HCT116 (cell line): ENCODE measurements around the gene CEP19. TPM values are rescaled to one million over a fixed set of nuclear protein-coding genes. Genes with fewer than 3 reads are reported as not detected.

Source experiments
- ATAC-seq: fragments of 200-7000 bp; cut with Tn5 transposase; 2 replicates; pipeline ENCODE4 v1.9.1; 2020; ENCODE audit warnings: mild to moderate bottlenecking, moderate library complexity
- BruUV-seq: library from RNA; stranded (reverse); fragments of 400-500 nt; replicated peaks from 2 replicates; lab custom pipeline; 2021; lab: Mats Ljungman, UMichigan
- CTCF ChIA-PET: fragments of 300-600 bp; sonication (Branson Sonifier 250); formaldehyde crosslinking; loops from one replicate; lab custom pipeline; 2021; ENCODE audit warnings: antibody characterized with exemption; lab: Charles Lee
- POLR2A ChIA-PET: fragments of 300-600, 350-600 bp; sonication (Branson Sonifier 250); formaldehyde crosslinking; loops from one replicate; lab custom pipeline; 2021; ENCODE audit warnings: antibody characterized with exemption; lab: Charles Lee
- RAD21 ChIA-PET, 2 experiments: fragments of 300-600 bp; sonication (Branson Sonifier 250); formaldehyde crosslinking; loops; one replicate each; lab custom pipeline; 2023; ENCODE audit warnings: low total read pairs in 2 of 2; ENCODE audit not compliant: uncharacterized antibody in 2 of 2, unreplicated experiment in 2 of 2, low non-redundant PET in 1 of 2; lab: Charles Lee
- DNase-seq: peaks from one replicate; pipeline ENCODE4 v3.0.0-alpha.2; 2010; ENCODE audit warnings: low read depth, low spot score
- H2AFZ ChIP-seq: fragments of 200-600 bp; shearing (Covaris generic), sonication (generic); 2 replicates; pipeline ENCODE4 v1.6.1; 2017; ENCODE audit warnings: low read depth, mixed run types, mixed read lengths, antibody characterized with exemption, low read length; ENCODE audit not compliant: poor library complexity, severe bottlenecking
- H3K27ac ChIP-seq: 2 replicates; pipeline ENCODE4 v1.5.1; 2012; ENCODE audit warnings: low read depth, low read length
- H3K27me3 ChIP-seq: fragments of 200-600 bp; sonication (generic); 2 replicates; pipeline ENCODE4 v1.6.1; 2016; ENCODE audit warnings: mixed run types, low read length, mixed read lengths; ENCODE audit not compliant: insufficient read depth
- H3K36me3 ChIP-seq, 2 experiments: fragments of 200-500 bp in 1 of 2; fragments of 200-600 bp in 1 of 2; sonication (Bioruptor generic) in 1 of 2; sonication (generic) in 1 of 2; 2 replicates each; pipeline versions ENCODE4 v1.5.1 to v1.6.1; 2014 to 2016; ENCODE audit warnings: low read length in 2 of 2, inconsistent platforms in 1 of 2, mixed read lengths in 1 of 2, mixed run types in 1 of 2; ENCODE audit not compliant: insufficient read depth in 2 of 2, control insufficient read depth in 1 of 2
- H3K4me1 ChIP-seq, 2 experiments: fragments of 200-600 bp in 1 of 2; sonication (generic) in 1 of 2; 2 replicates each; pipeline versions ENCODE4 v1.5.1 to v1.6.1; 2012 to 2017; ENCODE audit warnings: low read length in 2 of 2, inconsistent platforms in 1 of 2, mild to moderate bottlenecking in 1 of 2, mixed read lengths in 1 of 2, mixed run types in 1 of 2, moderate library complexity in 1 of 2; ENCODE audit not compliant: insufficient read depth in 2 of 2, control insufficient read depth in 1 of 2
- H3K4me2 ChIP-seq: fragments of 200-600 bp; sonication (generic); 2 replicates; pipeline ENCODE4 v1.6.1; 2017; ENCODE audit warnings: mixed run types, low read length, mixed read lengths
- H3K4me3 ChIP-seq, 2 experiments: fragments of 200-600 bp in 1 of 2; sonication (generic) in 1 of 2; replicated peaks in 1 of 2; 2 replicates each; pipeline ENCODE4 v1.5.1; 2011 to 2016; ENCODE audit warnings: low read length in 2 of 2, control low read depth in 1 of 2, low read depth in 1 of 2, mild to moderate bottlenecking in 1 of 2, mixed read lengths in 1 of 2, mixed run types in 1 of 2
- H3K79me2 ChIP-seq: fragments of 200-600 bp; sonication (generic); 2 replicates; pipeline ENCODE4 v1.6.1; 2017; ENCODE audit warnings: mild to moderate bottlenecking, mixed run types, low read length, moderate library complexity, mixed read lengths; ENCODE audit not compliant: insufficient read depth
- H3K9ac ChIP-seq: fragments of 200-600 bp; sonication (generic); 2 replicates; pipeline ENCODE4 v1.6.1; 2016; ENCODE audit warnings: low read length, mixed read lengths
- H3K9me2 ChIP-seq: fragments of 200-600 bp; sonication (generic), shearing (Covaris generic); 2 replicates; pipeline ENCODE4 v1.6.1; 2017; ENCODE audit warnings: mixed run types, mild to moderate bottlenecking, moderate library complexity; ENCODE audit not compliant: insufficient read depth
- H3K9me3 ChIP-seq, 2 experiments: fragments of 200-500 bp in 1 of 2; fragments of 200-600 bp in 1 of 2; sonication (Bioruptor generic) in 1 of 2; sonication (generic) in 1 of 2; 2 replicates each; pipeline ENCODE4 v1.6.1; 2014 to 2017; ENCODE audit warnings: low read length in 2 of 2, mixed read lengths in 2 of 2, inconsistent platforms in 1 of 2, low read depth in 1 of 2, mild to moderate bottlenecking in 1 of 2, mixed run types in 1 of 2, moderate library complexity in 1 of 2; ENCODE audit not compliant: control insufficient read depth in 1 of 2, insufficient read depth in 1 of 2
- H4K20me1 ChIP-seq: fragments of 200-600 bp; sonication (generic), shearing (Covaris generic); 2 replicates; pipeline ENCODE4 v1.6.1; 2017; ENCODE audit warnings: mixed run types, mild to moderate bottlenecking, moderate library complexity; ENCODE audit not compliant: insufficient read depth
- EGR1 ChIP-seq: IDR thresholded peaks from 2 replicates; pipeline ENCODE4 v1.6.1; 2012; ENCODE audit warnings: low read depth
- EZH2 ChIP-seq: fragments of 200-600 bp; sonication (generic); IDR thresholded peaks from 2 replicates; pipeline ENCODE4 v1.6.1; 2017; ENCODE audit warnings: antibody characterized with exemption, mixed run types
- EZH2phosphoT487 ChIP-seq: fragments of 200-600 bp; IDR thresholded peaks from 2 replicates; pipeline ENCODE4 v1.6.1; 2018; ENCODE audit warnings: antibody characterized with exemption, borderline replicate concordance
- POLR2AphosphoS5 ChIP-seq: IDR thresholded peaks from 2 replicates; pipeline ENCODE4 v1.6.1; 2011; ENCODE audit warnings: mild to moderate bottlenecking, low read depth, low read length, moderate library complexity
- SP1 ChIP-seq: IDR thresholded peaks from 2 replicates; pipeline ENCODE4 v1.6.1; 2012; ENCODE audit warnings: low read depth
- YY1 ChIP-seq: IDR thresholded peaks from 2 replicates; pipeline ENCODE4 v1.6.1; 2011; ENCODE audit warnings: low read length, low read depth, moderate library complexity, mild to moderate bottlenecking; ENCODE audit not compliant: insufficient replicate concordance; ENCODE audit errors: extremely low read depth
- ZNF274 ChIP-seq: fragments of 200-500 bp; sonication (Bioruptor generic); IDR thresholded peaks from 2 replicates; pipeline ENCODE4 v1.6.1; 2014; ENCODE audit warnings: mild to moderate bottlenecking, low read depth, low read length, inconsistent platforms
- intact Hi-C: fragments of 100-400 bp; cut with micrococcal nuclease; formaldehyde crosslinking; loops from 2 replicates; pipeline ENCODE4 v1.10.0; 2022
- total RNA-seq: library from RNA; stranded (reverse); gene quantifications from one replicate; pipeline ENCODE4 v1.2.1, GENCODE V29; 2021; ENCODE audit not compliant: unreplicated experiment
- TF ChIP-seq, protein P1 (sequence below): IDR thresholded peaks from 2 replicates; pipeline ENCODE4 v1.6.1; 2011; ENCODE audit warnings: mild to moderate bottlenecking, low read length, moderate library complexity; ENCODE audit not compliant: insufficient replicate concordance; ENCODE audit errors: extremely low read depth
- TF ChIP-seq, protein P2 (sequence below): IDR thresholded peaks from 2 replicates; pipeline ENCODE4 v1.6.1; 2012

CEP19 gene
- total RNA-seq, 1 experiment from 2014 or later = 2.7 TPM

DNA sequence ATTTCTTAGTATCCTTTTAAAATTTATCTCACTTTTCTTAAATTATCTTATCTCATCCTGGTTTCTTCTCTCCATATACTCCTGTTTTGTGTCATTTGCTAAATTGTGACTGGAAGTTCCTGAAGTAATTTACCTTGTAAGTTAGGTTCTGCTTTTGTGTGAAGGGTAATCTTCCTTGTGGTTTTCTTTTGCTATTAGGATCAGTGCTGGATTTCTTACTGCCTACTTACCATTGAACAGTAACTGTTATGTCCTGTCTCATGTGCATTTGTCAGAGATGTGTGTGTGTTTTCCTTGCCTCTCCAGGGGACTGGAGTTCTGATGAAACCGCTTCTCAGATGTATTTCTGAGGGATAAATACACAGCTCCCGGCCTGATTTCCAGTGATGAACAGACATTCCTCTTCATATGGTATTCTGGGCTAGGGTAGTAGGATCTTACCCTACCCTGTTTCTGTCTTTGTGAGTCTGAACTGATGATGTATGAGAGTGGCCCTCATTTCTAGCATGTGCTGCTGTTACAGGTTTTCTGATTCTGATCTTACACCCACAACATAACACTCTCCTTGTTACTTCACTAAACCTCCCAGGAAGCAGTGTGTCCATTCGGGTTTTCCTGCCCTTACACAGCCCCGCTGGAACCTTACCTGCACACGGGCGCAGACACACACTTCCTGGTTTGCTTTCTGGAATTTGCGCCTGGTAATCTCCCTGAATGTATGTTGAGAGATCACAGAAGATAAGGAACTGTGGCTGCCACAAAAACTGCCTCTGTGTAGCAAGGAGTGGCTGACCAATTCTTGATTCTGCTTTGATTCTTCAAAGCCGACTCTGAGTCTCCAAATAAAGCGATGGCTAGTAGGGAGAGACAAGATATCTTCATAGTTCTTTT, 42.3 kb upstream of the CEP19 start:
- ChIA-PET CTCF (no interaction called here), POLR2A (no interaction called here), RAD21 (no interaction called here)
- intact Hi-C loops = no loop called here
- H3K27ac ChIP-seq = no peak overlapping the region
- H3K4me3 ChIP-seq = no peak overlapping the region
- peaks cover 0 to 3% of the 10 kb centered on the region in 2 experiments; a peak in 1 of 4 replicates for H3K4me1 ChIP-seq
- peaks cover 9 to 13% of the 10 kb centered on the region in 2 experiments; a peak in 2 of 4 replicates for H3K9me3 ChIP-seq
- BruUV-seq = no TSS peak
- H4K20me1 ChIP-seq = peaks cover 6% of the 10 kb centered on the region; the same call in 1 of the 2 replicates
- DNase-seq (no peak), ATAC-seq (no peak)
- no peaks in the 10 kb centered on the region for H3K27me3 ChIP-seq
- H3K4me2 ChIP-seq = no peak overlapping the region
- no peaks in the 10 kb centered on the region for H3K9me2 ChIP-seq
- H3K79me2 ChIP-seq = peaks cover 94% of the 10 kb centered on the region
- TF ChIP-seq YY1 (no peak), EGR1 (no peak), SP1 (no peak), ZNF274 (no peak), POLR2AphosphoS5 (no peak), EZH2 (no peak), EZH2phosphoT487 (no peak)
- TF ChIP-seq, protein P1, sequence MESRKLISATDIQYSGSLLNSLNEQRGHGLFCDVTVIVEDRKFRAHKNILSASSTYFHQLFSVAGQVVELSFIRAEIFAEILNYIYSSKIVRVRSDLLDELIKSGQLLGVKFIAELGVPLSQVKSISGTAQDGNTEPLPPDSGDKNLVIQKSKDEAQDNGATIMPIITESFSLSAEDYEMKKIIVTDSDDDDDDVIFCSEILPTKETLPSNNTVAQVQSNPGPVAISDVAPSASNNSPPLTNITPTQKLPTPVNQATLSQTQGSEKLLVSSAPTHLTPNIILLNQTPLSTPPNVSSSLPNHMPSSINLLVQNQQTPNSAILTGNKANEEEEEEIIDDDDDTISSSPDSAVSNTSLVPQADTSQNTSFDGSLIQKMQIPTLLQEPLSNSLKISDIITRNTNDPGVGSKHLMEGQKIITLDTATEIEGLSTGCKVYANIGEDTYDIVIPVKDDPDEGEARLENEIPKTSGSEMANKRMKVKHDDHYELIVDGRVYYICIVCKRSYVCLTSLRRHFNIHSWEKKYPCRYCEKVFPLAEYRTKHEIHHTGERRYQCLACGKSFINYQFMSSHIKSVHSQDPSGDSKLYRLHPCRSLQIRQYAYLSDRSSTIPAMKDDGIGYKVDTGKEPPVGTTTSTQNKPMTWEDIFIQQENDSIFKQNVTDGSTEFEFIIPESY = no peak
- TF ChIP-seq, protein P2, sequence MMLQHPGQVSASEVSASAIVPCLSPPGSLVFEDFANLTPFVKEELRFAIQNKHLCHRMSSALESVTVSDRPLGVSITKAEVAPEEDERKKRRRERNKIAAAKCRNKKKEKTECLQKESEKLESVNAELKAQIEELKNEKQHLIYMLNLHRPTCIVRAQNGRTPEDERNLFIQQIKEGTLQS = no peak
- no peak overlapping the region for H3K9ac ChIP-seq
- H2AFZ ChIP-seq = no peak overlapping the region
- H3K36me3 ChIP-seq = peaks cover 0 to 19% of the 10 kb centered on the region in 2 experiments; a peak in 1 of 4 replicates
